NCI-H187 treated with DMSO at 0.1 percent for 48 hours (cell line): Measurements from ENCODE around the gene PIGT.

Experiments
- DNase-seq: peaks from one replicate; lab custom pipeline; 2025; lab: John Stamatoyannopoulos, UW

PIGT gene

DNA sequence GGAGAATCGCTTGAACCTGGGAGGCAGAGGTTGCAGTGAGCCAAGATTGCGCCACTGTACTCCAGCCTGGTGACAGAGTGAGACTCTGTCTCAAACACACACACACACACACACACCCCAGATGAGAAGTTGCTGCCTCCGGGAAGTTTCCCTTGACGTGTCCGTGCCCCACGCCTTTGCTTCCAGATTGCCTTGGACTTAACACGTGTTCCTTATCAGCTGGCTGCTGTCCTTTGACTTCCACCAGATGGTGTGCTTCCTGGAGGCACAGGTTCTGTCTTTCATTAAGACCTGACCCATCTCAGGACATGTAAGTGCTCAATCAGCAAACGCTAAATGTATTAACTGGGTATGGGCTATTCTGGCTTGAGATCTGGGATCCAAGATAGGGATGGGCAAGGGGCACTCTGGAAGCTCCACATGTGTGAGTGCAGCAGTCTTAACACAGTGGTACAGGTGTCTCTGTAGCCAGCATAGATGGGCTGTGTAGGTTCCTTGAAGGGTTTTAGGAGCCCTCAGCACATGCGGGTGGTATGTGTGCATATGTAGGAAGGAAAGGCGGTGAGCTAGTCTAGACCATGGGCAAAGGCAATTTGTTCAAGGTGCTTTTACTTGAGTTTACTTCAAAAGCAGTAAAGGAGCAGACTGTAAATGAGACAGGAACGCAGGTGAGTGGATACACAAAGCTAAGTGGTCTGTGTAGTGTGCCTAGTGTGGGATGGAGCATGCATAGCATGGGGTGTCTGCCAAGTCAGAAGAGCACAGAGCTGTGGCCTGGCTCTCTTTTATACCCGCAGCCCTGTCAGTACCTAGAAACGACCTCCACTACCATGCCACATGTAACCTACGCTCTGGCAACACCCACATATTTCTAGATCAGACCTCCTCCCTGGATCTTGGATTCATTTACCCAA is 11.6 kb downstream of the PIGT start:
- DNase-seq, result no peak

DNA sequence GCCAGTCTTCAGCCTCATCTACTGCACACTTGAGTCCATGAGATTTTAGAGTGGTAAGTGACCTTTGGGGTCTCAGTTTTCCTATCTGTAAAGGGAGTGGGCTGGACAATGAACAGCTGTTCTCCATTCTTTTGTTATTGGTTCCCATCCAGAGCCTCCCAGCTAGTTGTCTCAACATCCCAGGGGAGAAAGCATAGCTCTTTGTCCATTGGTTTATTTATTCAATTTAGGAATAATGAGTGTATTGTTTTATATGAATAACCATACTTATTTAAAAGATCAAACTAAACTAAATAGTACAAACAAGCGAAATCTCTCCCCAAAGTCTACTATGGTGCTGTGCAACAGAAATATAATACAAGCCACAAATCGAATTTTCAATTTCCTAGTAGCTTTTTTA is 13.7 kb downstream of the PIGT start:
- no peak for DNase-seq

DNA sequence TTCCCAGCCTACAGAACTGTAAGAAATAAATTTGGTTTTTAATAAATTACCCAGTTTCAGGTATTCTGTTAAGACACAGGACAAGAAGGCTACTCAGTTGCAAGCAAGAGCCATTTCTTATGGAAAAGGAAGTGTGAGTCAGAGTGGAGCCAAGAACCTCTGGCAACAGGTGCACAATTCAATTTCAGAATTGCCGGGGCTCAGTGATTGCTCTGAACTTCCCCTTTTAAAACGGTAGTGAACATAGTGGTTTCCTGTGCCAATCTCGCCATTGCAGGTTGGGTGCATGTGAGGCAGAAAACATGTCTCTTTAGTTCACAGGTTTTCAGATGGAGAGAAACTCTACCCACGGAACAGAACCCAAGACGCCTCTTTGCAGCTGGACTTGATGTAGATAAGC is 16.4 kb downstream of the PIGT start:
- no peak for DNase-seq

- DNase-seq, result no peak
These were observed 17.4 kb downstream of the PIGT start for GRCh38 chr20:45433316-45433715.

- no peak for DNase-seq
These were observed 18.0 kb downstream of the PIGT start for GRCh38 chr20:45433976-45434375.

- DNase-seq, result no peak
These were observed 21.0 kb downstream of the PIGT start for GRCh38 chr20:45436732-45437485.

DNA sequence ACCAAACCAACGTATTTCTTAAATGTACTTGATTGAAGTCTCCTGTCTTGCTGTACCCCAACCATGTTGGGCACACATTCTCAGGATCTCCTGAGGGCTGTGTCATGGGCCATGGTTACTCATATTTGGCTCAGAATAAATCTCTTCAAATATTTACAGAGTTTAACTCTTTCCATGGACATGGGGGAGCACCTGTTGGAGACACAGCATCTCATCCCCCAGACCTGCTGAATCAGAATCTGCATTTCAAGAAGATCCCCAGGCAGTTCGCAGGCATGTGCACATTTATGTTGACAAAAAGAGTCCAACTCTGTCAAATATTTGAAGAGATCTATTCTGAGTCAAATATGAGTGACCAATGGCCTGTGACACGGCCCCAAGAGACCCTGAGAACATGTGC is 24.5 kb downstream of the PIGT start:
- DNase-seq, result no peak

- no peak for DNase-seq
These were observed 25.1 kb downstream of the PIGT start for GRCh38 chr20:45440891-45441685.

DNA sequence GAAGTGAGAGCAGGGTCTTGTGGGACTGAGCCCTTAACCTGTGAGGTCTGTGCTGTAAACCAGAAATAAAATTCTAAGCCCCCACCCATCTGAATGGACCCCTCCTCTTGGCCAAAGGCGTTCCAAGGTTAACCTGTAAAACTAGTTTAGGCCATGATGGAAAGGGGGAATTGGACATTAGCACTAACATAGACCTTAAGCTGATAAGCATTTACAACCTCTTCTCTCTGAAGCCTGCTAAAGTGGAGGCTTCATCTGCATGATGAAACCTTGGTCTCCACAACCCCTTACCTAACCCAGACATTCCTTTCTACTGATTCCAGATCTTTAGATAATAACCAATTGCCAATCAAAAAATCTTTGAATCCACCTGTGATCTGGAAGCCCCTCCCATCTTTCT is 25.8 kb downstream of the PIGT start:
- no peak for DNase-seq

DNA sequence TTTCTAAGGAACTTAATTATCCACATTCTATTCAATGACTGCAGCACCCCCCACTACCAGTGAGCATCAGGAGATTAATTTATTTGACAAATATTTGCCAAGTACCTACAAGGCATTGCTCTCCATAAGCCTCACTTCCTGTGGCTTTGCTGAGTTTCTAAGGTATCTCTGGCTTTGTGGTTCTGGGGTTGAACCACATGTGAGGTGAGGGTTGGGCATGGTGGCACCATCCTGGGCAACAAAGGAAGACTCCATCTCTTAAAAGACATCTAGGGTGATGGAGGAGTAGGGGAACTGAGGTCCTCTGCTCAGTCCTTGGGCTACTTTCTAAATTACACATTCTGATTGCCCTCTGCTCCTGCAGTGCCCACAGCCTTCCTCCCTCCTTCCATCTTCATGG is 28.1 kb downstream of the PIGT start:
- DNase-seq, result no peak

- DNase-seq, result no peak
These were observed 30.0 kb downstream of the PIGT start for GRCh38 chr20:45445805-45446562.

GRCh38 chr20:45448270-45448669 is 32.3 kb downstream of the PIGT start:
- no peak for DNase-seq

DNA sequence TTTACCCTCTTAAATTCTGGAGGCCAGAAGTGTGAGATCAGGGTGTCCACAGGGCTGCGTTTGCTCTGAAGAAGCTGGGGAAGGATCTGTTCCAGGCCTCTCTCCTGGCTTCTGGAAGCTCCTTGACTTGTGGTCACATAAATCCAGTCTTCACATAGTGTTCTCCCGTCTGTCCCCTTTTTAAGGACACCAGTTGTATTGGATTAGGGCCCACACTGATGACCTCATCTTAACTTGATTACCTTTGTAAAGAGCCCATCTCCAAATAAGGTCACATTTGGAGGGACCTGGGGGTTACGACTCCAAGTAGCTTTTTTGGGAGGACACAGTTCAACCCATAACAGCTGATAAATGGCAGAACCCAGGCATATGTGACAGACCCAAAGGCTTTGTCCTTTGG is 33.6 kb downstream of the PIGT start:
- no peak for DNase-seq

DNA sequence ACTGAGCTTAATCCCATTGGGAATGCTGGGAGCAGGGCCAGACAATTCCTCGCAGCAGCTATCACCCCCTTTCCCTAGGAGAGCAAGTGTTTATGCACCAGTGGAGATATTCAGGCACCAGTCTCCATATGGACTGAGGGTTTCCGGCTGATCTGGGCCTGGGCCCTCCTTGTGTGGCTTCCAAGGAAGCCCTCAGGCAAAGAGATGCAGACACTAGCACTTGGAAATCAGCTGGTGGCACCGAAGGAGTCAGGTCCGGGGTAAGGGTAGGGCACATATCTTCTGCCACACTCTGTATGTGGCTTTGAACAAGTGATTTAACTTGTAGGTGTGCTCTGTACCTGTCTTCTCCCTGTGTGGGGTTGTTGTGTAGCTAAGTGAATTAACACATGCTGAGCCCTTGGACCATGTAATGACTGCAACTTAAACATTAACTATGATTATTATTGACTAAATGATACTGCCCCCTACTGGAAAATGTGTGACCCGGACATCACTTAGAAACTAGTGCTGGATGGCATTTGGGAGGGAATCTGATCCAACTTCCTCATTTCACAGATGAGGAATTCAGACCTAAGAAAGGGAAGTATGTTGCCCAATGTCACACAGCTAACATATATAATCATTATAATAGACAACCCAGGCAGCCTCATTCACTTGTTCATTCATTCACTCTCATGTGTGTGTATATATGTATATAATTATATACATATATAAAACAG is 34.3 kb downstream of the PIGT start:
- DNase-seq, result no peak

DNA sequence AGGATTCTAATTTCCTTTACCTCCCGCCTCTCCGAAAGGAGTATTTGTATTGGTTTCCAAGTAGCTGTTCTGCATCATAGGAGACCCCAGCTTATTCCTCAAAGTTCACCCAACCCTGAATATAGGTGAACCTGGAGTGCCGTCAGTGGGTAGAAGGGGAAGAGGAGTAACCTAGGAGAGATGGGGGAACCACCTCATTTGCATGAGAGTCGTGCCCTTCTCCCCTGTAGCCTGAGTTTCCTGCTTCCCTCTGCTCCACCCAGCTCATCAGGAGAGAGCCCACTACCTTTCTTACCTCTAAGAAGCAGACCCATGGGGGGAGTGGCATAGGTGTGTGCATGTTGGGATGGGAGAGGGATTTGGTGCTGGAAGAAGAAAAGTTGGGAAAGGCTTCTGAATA is 36.3 kb downstream of the PIGT start:
- no peak for DNase-seq

GRCh38 chr20:45452772-45453691 is 37.1 kb downstream of the PIGT start:
- no peak for DNase-seq

DNA sequence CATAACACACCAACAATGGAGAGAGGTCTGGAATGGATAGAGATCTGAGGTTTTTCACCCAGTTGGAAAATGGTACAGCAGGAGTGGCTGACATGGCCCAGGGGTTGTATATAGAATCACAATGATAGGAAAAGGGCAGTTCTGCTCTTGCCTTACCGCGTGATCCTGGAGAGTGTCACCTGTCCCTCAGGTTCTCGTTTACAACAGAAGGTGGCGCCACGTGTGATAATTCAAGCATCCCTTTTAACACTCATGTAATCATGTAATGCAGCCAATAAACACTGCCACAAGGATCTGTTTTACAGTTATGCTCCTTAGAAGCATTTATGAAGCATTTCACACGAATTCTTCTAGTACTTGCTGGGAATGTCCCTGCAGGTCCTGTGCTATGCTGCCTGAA is 40.7 kb downstream of the PIGT start:
- no peak for DNase-seq

GRCh38 chr20:45459606-45460005 is 43.7 kb downstream of the PIGT start:
- no peak for DNase-seq

- no peak for DNase-seq
These were observed 45.3 kb downstream of the PIGT start for GRCh38 chr20:45461225-45461624.
